OCI-LY3 (cell line): ENCODE results near the gene CCDC136.

Experiments used
- H2AFZ ChIP-seq: fragments of 200-600, 300-600 bp; shearing (Covaris generic); 2 replicates; pipeline ENCODE4 v1.6.0; 2014; ENCODE audit warnings: antibody characterized with exemption, low read depth, low read length
- H3K27ac ChIP-seq: fragments of 200-600, 300-600 bp; sonication (generic); 2 replicates; pipeline ENCODE4 v1.5.1; 2014; ENCODE audit warnings: mild to moderate bottlenecking, low read length, moderate library complexity, mixed read lengths
- H3K27me3 ChIP-seq: fragments of 200-600, 300-600 bp; sonication (generic); 2 replicates; pipeline ENCODE4 v1.6.1; 2014; ENCODE audit warnings: low read depth, low read length, mixed read lengths
- H3K36me3 ChIP-seq: fragments of 200-600, 300-600 bp; sonication (generic); replicated peaks from 2 replicates; pipeline ENCODE3; 2014; ENCODE audit warnings: low read depth, low read length, mixed read lengths
- H3K4me1 ChIP-seq: fragments of 300-600, 200-600 bp; sonication (generic); 2 replicates; pipeline ENCODE4 v1.6.1; 2014; ENCODE audit warnings: low read length, mixed read lengths
- H3K4me2 ChIP-seq: fragments of 200-600, 300-600 bp; sonication (generic); 2 replicates; pipeline ENCODE4 v1.6.1; 2014; ENCODE audit warnings: low read length, mixed read lengths
- H3K4me3 ChIP-seq: fragments of 300-600, 200-600 bp; sonication (generic); 2 replicates; pipeline ENCODE4 v1.5.1; 2014; ENCODE audit warnings: antibody characterized with exemption, mild to moderate bottlenecking, low read length, moderate library complexity
- H3K79me2 ChIP-seq: fragments of 300-600, 200-600 bp; shearing (Covaris generic); 2 replicates; pipeline ENCODE4 v1.6.1; 2014; ENCODE audit warnings: mild to moderate bottlenecking, low read length, mixed read lengths
- H3K9ac ChIP-seq: fragments of 300-600, 200-600 bp; shearing (Covaris generic); 2 replicates; pipeline ENCODE4 v1.6.0; 2014; ENCODE audit warnings: mild to moderate bottlenecking, low read length, moderate library complexity
- H3K9me3 ChIP-seq: fragments of 200-600, 300-600 bp; shearing (Covaris generic); 2 replicates; pipeline ENCODE4 v1.6.1; 2014; ENCODE audit warnings: low read length, mixed read lengths; ENCODE audit not compliant: insufficient read depth
- H4K20me1 ChIP-seq: fragments of 200-600, 300-600 bp; sonication (generic); 2 replicates; pipeline ENCODE4 v1.6.1; 2016; ENCODE audit warnings: low read length, mixed read lengths; ENCODE audit not compliant: insufficient read depth
- EZH2phosphoT487 ChIP-seq: fragments of 200-600 bp; shearing (Covaris generic); IDR thresholded peaks from 2 replicates; pipeline ENCODE4 v1.6.1; 2018; ENCODE audit warnings: antibody characterized with exemption, mixed run types, low read depth
- TF ChIP-seq, protein P1 (sequence below): fragments of 200-600, 300-600 bp; sonication (generic); IDR thresholded peaks from 2 replicates; pipeline ENCODE4 v1.5.1; 2014; ENCODE audit warnings: antibody characterized with exemption, low read length, low read depth

CCDC136 gene

GRCh38 chr7:128845475-128845874 lies 53.7 kb downstream of the CCDC136 start:
- Histone ChIP-seq H3K36me3 (no peaks in the 10 kb centered on the region), H3K27ac (no peak overlapping the region), H3K4me2 (no peak overlapping the region), H2AFZ (no peak overlapping the region), H3K27me3 (no peaks in the 10 kb centered on the region), H4K20me1 (no peaks in the 10 kb centered on the region), H3K4me3 (no peak overlapping the region), H3K79me2 (no peaks in the 10 kb centered on the region), H3K9me3 (no peaks in the 10 kb centered on the region), H3K9ac (no peak overlapping the region), H3K4me1 (peaks cover 3% of the 10 kb centered on the region; the same call in 1 of the 2 replicates)
- no peak for TF ChIP-seq EZH2phosphoT487
- TF ChIP-seq, protein P1, sequence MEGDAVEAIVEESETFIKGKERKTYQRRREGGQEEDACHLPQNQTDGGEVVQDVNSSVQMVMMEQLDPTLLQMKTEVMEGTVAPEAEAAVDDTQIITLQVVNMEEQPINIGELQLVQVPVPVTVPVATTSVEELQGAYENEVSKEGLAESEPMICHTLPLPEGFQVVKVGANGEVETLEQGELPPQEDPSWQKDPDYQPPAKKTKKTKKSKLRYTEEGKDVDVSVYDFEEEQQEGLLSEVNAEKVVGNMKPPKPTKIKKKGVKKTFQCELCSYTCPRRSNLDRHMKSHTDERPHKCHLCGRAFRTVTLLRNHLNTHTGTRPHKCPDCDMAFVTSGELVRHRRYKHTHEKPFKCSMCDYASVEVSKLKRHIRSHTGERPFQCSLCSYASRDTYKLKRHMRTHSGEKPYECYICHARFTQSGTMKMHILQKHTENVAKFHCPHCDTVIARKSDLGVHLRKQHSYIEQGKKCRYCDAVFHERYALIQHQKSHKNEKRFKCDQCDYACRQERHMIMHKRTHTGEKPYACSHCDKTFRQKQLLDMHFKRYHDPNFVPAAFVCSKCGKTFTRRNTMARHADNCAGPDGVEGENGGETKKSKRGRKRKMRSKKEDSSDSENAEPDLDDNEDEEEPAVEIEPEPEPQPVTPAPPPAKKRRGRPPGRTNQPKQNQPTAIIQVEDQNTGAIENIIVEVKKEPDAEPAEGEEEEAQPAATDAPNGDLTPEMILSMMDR: no peak

DNA sequence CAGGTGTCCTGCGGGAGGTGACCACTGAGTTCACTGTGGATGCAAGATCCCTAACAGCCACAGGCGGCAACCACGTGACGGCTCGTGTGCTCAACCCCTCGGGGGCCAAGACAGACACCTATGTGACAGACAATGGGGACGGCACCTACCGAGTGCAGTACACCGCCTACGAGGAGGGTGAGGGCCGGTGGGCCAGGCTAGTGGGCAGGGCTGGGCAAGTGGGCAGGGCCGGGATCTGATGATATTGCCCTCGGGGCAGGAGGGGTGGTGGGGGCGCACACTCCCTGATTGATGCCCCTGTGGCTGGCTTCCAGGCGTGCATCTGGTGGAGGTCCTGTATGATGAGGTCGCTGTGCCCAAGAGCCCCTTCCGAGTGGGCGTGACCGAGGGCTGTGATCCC lies 54.2 kb downstream of the CCDC136 start:
- Histone ChIP-seq H3K4me3 (no peak overlapping the region), H3K79me2 (no peaks in the 10 kb centered on the region), H3K4me1 (peaks cover 3% of the 10 kb centered on the region; the same call in 1 of the 2 replicates), H2AFZ (no peak overlapping the region), H3K27me3 (no peaks in the 10 kb centered on the region), H3K36me3 (no peaks in the 10 kb centered on the region), H3K9me3 (no peaks in the 10 kb centered on the region), H3K27ac (no peak overlapping the region), H3K9ac (no peak overlapping the region), H3K4me2 (no peak overlapping the region), H4K20me1 (no peaks in the 10 kb centered on the region)
- TF ChIP-seq, protein P1: no peak
- TF ChIP-seq EZH2phosphoT487: no peak

DNA sequence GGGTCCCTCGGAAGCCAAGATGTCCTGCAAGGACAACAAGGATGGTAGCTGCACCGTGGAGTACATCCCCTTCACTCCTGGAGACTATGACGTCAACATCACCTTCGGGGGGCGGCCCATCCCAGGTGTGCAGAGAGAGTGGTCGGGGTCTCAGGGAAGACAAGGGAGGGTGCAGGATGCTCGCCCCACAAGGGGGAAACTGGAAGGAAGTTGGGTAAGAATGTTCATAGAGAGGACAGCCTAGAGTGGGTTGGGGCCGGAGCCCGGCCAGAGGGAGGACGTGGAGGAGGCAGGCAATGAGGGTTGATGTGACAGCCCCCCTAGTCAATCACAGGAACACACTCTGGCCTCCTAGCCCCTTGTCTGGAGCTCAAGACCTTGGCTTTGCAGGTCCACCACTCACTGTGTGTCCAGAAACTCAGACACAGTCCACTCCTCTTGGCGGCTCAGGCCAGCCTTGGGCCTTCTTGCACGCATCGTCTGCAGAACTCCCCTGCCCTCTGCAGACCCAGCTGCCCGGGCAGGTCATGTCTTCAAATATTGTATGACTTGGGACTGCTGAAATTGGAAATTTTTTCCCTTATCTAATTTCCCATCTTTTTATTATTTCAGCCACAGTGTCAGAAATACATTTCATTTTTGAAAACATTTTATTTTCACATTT lies 55.1 kb downstream of the CCDC136 start:
- no peak for TF ChIP-seq EZH2phosphoT487
- TF ChIP-seq, protein P1: no peak
- Histone ChIP-seq H3K4me1 (peaks cover under 1% of the 10 kb centered on the region; the same call in 1 of the 2 replicates), H3K4me2 (no peak overlapping the region), H3K4me3 (no peak overlapping the region), H3K9ac (no peak overlapping the region), H3K36me3 (no peaks in the 10 kb centered on the region), H3K27ac (no peak overlapping the region), H3K79me2 (no peaks in the 10 kb centered on the region), H2AFZ (no peak overlapping the region), H3K9me3 (no peaks in the 10 kb centered on the region), H3K27me3 (no peaks in the 10 kb centered on the region), H4K20me1 (no peaks in the 10 kb centered on the region)

GRCh38 chr7:128847721-128848211 lies 56.0 kb downstream of the CCDC136 start:
- Histone ChIP-seq H4K20me1 (no peaks in the 10 kb centered on the region), H3K9ac (no peak overlapping the region), H3K27me3 (no peaks in the 10 kb centered on the region), H3K79me2 (no peaks in the 10 kb centered on the region), H3K4me2 (no peak overlapping the region), H2AFZ (no peak overlapping the region), H3K27ac (no peak overlapping the region), H3K4me1 (no peaks in the 10 kb centered on the region; the same call in 1 of the 2 replicates), H3K4me3 (no peak overlapping the region), H3K9me3 (no peaks in the 10 kb centered on the region), H3K36me3 (no peaks in the 10 kb centered on the region)
- TF ChIP-seq, protein P1: no peak
- no peak for TF ChIP-seq EZH2phosphoT487
